GM19395 (cell line): ENCODE measurements around the gene MAML1.
A peak's percentile ranks its signal among the peaks of the same experiment; 100 is the strongest.
"Not testable (repeated sequence)": the region's sequence is repeated elsewhere in the genome, so short reads cannot be mapped to it uniquely, and the experiment has no call there.

ENCODE experiments used
- ATAC-seq: cut with Tn5 transposase; IDR thresholded peaks from one replicate; pipeline ENCODE4 v1.9.1; 2021; ENCODE audit warnings: mild to moderate bottlenecking, moderate library complexity; ENCODE audit not compliant: unreplicated experiment

Gene MAML1

DNA sequence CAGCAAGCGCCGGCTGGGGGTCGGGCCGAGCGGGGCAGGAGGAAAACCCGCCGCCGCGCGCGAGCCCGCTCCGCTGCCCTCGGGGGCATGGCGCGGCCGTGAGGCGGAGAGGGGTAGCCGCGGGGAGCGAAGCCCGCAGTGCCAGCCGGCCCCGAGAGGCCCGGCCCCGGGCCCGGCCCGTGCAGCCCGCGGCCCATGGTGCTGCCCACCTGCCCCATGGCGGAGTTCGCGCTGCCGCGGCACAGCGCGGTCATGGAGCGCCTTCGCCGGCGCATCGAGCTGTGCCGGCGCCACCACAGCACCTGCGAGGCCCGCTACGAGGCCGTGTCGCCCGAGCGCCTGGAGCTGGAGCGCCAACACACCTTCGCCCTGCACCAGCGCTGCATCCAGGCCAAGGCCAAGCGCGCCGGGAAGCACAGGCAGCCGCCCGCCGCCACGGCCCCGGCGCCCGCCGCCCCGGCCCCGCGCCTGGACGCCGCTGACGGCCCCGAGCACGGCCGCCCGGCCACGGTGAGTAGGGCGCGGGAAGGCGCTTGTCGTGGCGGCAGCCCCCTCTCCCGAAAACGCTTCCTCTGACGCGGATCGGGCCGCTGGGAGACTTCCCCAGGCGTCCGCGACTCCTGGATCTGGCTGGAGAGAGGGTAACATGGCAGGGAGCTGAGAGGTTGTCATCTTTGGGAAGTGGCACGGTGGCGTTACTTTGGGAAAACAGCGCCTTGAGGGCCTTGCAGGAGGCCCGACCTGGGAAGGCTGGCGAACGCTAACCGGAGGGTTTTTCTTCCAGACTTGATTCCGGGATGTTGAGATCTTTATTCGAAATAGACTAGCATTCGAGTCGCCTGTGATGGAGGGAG is 523 bp downstream of the MAML1 start:
- ATAC-seq: peak; percentile 34

DNA sequence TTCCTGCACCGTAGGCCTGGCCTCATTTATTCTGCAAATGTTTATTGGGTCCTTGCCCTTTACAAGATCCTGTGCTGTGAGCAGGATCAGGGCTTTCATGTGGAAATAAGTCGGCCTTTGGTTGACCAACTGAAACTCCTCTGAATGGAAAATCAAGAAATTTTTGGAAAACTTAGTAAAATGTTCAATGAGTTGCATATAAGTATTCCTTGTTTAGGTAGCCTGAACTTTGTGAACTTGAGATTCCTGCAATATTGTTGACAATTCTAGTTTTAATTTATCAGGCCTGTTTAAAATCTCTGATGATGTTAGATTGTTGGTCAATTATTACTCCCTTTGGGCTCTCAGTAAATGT is 1.1 kb downstream of the MAML1 start:
- no peak for ATAC-seq

DNA sequence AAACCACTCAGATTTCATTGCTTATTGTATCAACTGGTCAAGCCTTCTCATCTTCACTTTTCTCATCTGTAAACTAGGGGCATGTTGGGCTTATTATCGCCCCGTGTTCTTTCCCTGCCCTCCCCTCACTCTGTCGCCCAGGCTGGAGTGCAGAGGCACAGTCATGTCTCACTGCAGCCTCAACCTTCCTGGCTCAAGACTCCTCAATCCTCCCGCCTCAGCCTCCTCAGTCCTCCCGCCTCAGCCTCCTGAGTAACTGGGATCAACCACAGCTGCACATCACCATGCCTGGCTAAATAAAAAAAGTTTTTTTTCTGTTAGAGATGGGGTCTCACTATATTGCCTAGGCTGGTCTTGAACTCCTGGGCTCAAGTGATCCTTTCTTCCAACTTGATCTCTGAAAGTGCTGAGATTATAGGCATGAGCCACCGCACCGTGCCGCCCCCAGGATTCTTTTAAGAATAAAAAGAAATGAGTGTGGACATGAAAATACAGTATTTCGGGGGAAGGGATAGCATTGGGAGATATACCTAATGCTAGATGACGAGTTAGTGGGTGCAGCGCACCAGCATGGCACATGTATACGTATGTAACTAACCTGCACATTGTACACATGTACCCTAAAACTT is 2.0 kb downstream of the MAML1 start:
- no peak for ATAC-seq

DNA sequence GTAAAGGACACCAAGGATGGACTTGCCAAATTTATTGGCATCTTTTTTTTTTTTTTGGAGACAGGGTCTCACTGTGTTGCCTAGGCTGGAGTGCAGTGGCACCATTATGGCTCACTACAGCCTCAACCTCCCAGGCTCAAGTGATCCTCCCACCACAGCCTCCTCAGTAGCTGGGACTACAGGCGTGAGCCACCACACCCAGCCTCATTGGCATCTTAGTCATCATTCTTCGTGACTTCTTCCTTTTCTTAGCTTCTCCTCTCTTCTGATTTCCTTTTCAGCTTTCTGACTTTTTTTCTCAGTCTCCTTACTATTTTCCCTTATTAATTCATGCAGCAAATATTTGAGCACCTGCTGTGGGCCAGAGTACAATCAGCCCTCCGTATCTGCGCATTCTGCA is 6.1 kb downstream of the MAML1 start:
- ATAC-seq: no peak

DNA sequence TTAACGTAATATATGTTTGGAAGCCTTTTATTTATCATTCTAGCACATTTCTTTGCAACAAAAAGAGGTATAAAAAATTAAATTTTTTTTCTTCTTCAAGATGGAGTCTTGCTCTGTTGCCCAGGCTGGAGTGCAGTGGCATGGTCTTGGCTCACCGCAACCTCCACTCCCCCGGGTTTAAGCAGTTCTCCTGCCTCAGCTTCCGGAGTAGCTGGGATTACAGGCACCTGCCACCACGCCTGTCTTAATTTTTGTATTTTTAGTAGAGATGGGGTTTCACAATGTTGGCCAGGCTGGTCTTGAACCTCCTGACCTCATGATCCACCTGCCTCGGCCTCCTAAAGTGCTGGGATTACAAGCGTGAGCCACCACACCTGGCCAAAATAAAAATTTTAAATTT is 11.5 kb downstream of the MAML1 start:
- ATAC-seq: not testable (repeated sequence)

DNA sequence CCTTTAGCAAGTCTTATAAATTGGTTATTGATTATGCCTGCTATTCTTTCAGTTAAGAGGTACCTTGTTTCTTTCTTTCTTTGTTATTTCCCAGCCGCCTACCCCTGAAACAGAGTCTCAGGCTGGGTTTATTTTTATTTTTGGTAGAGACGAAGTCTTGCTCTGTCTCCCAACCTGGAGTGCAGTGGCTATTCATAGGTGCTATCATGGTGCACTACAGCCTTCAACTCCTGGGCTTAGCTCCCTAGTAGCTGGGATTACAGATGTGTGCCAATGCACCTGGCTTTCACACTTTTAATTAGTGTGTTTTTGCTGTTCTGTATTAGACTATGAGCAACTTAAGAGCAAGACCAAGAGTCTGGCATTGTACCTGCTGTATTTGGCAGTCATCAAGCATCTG is 14.2 kb downstream of the MAML1 start:
- no peak for ATAC-seq

DNA sequence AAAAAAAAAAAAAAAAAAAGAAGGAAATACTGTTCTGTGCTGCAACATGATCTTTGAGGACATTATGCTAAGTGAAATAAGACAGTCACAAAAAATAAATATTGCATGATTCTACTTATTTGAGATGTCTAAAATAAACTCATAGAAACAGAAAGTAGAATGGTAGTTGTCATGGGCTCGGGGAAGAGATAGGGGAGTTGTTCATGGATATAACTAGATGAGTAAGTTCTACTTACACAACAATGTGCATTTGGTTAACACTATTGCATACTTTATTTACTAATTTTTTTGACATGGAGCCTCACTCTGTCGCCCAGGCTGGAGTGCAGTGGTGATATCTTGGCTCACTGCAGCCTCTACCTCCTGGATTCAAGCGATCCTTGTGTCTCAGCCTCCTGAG is 15.2 kb downstream of the MAML1 start:
- no peak for ATAC-seq

DNA sequence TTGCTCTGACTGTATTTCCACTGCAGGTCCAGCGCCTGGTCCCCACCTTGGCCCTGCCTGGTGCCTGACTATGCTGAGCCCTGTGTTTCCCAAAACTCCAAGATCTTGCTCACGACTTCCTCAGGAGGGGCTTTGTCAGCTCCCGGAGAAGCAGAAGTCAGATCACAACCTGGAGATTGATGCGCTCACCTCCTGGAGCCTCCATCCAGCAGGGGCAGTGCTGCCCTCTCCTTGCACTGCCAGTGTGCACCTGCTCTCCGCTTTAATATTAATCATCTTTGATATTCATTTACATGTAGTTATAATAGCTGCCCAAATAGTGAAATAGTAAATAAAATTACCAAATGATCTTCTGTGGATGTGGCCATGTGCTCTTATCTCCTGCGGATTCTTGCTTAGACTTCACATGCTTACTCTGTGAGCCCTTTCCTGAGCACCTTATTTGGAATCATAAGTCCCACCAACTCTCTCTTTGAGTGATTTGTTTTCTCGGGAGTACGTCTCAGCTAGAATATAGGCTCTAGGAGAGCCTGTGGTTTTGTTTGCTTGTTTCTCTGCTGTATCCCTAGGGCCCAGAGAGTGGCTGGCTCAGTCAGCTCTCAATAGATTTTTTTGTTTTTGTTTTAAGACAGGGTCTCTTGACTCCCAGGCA is 17.4 kb downstream of the MAML1 start:
- ATAC-seq: no peak

DNA sequence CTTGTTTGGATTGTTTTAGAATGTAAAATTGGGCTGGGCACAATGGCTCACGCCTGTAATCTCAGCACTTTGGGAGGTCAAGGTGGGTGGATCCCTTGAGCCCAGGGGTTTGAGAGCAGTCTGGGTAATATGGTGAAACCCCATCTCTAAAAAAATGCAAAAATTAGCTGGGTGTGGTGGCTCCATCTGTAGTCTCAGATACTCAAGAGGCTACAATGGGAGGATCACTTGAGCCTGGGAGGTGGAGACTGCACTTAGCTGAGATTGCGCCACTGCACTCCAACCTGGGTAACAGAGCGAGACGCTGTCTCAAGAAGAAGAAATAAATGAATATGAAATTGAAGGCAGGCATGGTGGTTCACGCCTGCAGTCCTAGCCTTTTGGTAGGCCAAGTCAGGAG is 21.3 kb downstream of the MAML1 start:
- no peak for ATAC-seq

DNA sequence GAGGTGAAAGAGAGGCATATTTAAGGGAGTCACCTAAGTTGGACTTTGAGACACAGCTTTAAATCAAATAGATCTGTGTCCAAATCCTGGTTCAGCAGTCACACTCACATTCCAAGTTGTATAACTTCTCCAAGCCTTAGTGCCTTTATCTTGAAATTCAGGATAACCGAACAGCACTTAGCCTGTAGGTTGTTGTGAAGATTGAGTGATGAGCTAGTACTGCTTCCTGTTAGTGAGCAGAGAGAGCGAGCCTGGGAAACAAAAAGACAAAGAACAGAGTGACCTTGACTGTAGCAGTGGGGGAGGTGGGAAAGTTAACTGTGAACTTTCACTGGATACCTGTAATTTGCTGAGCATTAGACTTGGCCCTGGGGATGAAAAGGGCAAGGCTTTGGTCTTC is 22.4 kb downstream of the MAML1 start:
- ATAC-seq: no peak

DNA sequence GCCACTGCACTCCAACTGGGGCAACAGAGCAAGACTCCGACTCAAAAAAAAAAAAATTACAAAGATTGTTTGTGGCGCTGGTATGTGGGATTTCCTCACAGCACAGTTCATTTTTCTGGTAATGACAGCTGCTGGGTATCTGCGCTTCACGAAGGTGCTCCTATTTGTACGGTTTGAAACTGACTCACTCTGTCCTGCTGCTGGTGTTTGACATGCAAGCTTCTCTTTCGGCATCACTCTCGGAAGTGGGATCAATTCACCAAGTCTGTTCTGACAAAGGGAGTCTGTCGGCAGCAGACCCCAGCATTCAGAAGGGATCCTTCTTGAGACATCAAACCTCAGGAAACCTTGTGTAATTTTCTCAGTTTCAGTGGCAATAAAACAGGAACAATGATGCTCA is 26.3 kb downstream of the MAML1 start:
- ATAC-seq: no peak

DNA sequence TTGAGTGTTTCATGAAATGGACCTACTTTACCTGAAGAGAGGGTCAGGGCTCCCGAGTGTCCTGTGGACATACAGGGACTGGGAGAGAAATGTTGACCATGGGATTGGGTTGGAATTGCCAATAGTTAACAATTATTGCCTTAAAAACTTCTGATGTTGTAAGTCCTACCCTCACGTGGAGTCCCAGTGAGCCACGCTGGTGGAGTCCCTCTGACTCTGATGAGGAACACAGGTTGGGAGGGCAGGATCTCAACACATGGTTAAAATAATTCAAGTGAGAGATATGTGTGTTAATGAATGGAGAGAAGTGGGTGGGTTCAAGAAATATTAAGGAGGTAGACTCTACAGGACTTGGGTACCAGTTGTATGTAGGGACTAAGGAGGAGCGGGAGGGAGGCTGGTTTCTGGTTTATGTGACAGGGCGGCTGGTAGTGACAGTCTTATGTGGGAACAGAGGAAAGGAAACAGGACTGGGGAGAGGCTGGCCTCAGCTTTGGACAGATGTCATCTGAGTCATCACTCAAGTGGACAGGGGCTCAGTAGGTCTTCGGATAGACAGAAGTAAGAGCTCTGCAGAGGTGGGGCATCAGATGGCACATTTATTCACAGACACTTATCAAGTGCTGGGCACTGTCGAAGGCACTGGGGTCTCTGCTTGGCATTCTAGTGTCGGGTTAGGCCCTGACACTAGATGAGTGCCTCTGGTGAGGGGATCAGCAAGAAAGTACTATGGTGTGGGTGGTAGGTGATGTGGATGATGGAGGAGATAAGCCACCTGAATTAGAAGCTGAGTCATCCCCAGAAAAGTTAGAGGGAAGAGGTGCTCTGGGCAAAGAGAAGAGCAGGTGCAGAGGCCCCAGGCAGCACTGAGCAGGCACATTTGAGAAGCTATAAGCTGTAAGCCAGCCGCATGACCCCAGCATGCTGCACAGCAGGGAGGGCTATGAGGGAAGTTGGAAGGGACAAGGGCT is 27.2 kb downstream of the MAML1 start:
- peak; percentile 54 for ATAC-seq

DNA sequence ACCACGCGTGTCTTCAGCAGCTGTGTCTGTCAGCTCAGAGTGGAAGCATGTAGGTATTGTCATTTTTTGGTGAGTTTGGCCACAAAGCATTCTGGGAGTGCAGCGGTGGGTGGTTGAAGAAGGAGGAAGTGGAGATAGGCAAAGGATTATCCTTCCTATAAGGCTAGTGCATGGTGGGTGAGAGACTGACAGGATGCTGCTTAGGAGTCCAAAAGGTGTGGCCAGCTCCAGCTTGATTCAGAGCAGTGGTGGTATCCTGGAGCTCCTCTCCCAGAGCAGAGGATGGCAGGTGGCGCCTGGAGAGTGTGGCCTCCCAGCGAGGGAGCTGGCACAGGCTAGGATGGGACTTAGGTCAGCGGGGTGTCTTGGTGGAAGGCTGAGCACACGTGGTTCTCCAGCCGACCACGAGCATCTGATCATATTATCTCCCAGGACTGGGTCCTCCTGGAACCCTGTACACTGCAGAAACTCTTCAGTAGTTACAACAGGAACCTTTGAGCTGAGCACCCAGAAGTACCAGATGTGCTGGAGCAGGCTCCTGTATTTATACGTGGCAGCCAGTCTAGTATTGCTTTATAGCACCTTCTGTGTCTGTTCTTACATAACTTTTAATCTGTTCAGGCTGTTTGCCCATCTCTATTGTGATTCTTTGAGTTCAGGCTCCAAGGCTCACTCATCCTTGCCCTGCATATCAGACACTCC is 29.6 kb downstream of the MAML1 start:
- ATAC-seq: no peak

DNA sequence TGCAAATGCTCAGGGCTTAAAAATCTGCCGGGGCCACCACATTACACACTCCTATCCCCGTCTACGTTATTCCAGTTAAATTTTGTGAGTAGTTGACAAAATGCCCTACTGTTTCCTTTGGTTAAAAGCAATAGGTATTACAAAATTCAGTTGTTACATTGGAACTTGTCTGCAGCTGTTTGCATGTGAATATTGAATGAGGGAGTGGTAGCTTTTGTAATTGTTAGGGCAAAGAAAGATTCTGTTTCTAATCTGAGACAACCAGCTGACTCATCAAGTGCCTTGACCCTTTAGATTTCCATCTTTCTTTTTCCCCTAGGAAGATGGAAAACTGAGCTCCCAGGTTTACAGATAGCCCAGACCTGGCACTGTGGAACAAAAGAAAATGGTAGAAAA is 30.2 kb downstream of the MAML1 start:
- no peak for ATAC-seq

DNA sequence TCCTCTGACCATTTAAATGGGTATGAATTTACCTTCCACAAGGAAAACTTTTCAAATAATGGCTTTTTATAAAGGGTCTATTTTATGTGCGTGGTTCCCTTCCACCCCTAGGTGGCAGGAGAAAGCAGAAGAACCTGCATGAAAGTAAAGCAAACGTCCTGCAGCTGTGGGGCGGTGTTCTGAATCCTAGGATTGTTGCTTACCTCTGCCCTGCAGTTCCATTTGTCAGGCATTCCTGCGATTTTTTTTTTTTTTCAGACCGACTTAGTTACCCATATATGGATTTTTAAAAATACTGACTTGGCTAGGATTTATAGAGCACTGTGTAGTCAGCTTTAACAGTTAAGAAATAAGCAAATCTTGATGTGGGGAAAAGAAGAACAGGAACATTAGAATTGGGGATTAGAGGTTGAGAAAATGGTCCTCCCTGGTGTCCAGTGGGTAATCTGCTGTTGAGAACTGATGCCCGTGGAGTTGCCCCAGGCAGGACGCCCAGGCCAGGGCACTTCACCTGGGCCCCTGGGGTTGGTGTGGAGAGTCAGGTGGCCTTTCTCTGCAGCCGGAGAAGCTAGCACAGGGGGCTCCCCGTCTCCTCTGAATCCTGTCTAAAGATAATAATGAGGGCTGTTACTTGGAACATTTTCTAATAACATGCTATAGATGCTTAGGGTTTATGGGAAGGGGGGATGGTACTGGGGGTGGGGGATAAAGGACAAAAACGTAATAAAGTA is 30.8 kb downstream of the MAML1 start:
- no peak for ATAC-seq

DNA sequence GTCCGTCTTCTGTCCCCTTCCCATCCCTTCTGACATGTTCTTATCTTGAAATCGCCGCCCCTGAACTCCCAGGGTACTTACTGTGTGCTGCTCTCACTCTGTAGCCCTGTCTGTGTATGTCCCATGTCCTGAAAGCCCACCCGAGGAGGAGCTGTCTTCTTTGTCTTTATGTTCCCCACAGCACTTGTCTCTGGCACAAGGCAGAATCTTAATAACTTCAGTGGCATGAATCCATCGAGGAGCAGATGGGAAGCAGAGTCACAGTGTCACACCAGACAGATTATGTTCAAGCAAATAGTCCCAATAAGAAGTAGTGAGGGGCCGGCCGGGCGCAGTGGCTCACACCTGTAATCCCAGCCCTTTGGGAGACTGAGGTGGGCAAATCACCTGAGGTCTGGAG is 31.4 kb downstream of the MAML1 start:
- ATAC-seq: no peak

DNA sequence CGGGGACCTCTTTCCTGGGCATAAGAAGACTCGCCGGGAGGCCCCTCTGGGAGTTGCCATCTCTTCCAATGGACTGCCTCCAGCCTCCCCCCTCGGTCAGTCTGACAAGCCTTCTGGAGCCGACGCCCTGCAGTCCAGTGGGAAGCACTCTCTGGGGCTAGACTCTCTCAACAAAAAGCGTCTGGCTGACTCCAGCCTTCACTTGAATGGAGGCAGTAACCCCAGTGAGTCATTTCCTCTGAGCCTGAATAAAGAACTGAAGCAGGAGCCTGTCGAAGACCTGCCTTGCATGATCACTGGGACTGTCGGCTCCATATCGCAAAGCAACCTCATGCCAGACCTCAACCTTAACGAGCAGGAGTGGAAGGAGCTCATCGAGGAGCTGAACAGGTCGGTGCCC is 32.8 kb downstream of the MAML1 start:
- no peak for ATAC-seq

DNA sequence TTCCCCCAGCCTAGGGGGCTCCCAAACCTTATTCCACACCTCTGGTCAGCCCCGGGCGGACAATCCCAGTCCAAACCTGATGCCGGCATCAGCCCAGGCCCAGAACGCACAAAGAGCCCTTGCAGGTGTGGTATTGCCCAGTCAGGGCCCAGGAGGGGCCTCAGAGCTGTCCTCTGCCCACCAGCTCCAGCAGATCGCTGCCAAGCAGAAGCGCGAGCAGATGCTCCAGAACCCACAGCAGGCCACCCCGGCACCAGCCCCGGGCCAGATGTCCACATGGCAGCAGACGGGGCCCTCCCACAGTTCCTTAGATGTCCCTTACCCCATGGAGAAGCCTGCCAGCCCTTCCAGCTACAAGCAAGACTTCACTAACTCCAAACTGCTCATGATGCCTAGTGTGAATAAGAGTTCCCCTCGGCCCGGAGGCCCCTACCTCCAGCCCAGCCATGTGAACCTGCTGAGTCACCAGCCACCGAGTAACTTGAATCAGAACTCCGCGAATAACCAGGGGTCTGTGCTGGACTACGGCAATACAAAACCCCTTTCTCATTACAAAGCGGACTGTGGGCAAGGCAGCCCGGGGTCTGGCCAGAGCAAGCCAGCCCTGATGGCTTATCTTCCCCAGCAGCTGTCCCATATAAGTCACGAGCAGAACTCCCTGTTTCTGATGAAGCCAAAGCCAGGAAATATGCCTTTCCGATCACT is 33.6 kb downstream of the MAML1 start:
- no peak for ATAC-seq
